CD4-positive, alpha-beta T cell treated with Interleukin-6 at 100 ng/mL for 8 hours (primary cell): ENCODE data around the gene ASRGL1.

Source experiments
- DNase-seq: peaks from one replicate; pipeline ENCODE4 v3.0.0-alpha.2; 2020; ENCODE audit warnings: mixed read lengths, low spot score

Gene ASRGL1

DNA sequence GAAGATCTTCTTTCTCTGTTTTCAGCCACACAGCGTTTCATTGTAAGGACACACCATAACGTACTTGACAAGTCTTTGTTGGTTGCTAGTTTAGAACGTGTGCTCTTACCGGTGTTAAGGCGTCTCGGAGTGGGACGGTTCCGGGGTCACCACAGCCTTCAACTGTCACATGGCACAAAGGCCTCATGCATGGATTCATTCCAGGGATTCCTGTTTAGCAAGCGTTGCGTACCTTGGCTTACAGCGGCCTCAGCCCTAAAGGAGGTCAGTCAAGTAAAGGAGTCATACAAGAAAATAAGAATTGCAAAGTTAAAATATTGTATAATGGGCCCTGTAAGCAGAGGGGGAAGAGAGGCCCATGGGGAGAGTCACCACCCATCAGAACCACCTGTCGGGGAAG lies 79.3 kb downstream of the ASRGL1 start:
- no peak for DNase-seq

DNA sequence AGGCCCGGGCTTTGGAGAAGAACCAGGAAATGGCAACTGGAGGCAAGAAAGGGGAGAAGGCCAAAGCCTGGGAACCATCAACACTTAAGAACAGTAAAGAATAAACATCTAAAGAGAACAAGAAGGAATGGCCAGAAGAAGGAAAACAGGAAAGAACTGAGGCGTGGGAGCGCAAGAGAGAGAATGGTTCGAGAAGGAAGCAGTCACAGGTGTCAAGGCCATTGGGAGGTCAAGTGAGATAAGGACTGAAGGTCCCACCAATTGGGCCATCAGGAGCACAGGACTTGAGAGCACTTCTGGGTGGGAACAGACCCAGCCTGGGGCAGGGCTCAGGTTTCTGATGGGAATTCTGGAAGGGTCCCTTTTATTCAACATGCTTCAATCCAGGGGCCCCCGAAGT lies 80.9 kb downstream of the ASRGL1 start:
- no peak for DNase-seq

DNA sequence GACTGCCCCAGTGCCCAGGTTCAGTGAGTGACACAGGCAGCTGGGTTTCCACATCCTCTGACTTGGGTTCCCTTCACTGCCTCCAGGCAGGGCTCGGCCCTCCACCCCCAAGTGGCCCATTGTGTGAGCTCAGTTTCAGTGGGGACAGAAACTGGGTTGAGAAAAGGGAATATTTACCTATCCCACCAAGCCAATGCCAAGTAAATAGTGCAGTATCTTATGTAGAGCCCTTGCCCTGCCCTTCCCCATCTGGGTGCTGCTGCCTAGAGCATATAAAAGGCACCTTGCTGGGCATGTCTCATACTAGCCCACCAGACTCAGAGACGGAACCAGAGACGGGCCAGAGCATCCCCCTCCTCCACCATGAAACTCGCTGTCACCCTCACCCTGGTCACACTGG lies 81.5 kb downstream of the ASRGL1 start, which contains the start of gene SCGB1A1:
Gene SCGB1A1 (plus strand): TSS at position 301 of the 400 bp plus-strand sequence. CDS start 63 bp downstream, at position 364.
- no peak for DNase-seq

DNA sequence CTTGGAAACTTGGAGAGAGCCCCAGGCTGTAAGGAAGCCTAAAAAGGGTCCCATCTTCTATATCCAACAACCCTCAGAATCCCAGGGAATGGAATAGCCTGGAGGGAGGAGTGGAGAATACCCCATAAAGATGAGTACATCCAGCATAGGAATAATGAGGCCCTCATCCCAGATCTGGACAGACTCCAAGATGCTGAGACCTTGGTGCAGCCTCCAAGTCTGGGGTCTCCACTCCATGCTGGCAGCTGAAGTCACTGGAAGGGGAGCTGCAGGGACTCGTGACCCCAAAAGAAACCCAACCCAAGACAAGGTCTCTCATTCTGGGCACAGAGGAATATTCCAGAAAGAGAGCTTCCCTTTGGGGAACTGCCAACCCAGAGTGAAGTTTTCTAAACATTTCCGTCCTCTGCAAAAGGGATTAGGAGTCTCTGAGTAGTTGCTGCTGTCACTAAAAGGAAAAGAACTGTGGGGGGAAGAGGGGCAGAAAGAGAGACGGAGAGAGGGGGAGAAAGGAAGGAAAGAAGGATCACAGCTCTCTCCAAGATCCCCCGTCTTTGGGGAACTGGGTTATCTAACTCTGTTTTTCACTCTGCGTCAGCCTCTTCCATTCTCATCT lies 82.2 kb downstream of the ASRGL1 start:
- DNase-seq: no peak

DNA sequence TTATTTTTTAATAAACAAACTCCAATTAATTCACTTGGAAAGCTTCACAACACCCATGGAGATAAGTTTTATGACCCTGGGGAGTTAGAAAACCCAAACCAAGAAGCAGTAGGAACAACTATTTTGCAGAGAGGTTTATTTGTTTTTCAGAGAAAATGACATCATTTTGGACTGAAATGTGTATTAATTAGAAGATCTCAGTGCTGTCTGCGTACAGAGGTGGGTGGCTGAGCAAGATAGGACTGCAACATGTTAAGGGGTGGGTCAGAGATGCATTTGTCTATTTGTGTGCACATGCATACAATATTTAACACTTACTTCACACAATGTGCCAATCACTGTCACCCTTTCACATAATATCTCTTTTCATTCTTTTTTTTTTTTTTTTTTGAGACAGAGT lies 82.7 kb downstream of the ASRGL1 start:
- no peak for DNase-seq

DNA sequence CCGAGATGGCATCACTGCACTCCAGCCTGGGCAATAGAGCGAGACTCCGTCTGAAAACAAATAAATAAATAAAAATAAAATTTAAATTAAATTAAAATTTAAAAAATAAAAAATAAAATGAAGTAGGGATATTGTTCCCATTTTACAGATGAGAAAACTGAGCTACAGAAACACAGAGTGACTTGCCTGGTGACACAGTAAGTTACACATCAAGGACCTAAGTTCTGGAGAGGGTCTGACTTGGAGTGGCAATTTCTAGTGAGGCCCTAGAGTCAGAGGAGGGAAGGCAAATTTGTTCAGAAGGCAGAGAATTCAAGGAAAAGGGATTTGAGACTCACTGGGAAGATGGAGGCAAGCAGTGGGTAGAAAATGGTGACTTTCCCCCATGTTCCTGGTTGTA lies 83.6 kb downstream of the ASRGL1 start:
- no peak for DNase-seq

DNA sequence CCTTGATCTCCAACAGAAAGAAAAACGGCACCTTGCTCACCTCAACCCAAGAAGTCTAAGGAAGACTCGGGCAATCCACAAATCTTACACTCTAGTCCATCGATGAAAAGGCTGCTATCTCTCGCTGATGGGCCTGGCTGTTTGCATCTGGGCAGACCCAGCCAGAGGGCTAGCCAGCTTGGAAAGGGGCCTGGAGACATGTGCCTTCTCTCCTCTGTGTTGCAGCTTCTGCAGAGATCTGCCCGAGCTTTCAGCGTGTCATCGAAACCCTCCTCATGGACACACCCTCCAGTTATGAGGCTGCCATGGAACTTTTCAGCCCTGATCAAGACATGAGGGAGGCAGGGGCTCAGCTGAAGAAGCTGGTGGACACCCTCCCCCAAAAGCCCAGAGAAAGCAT lies 84.7 kb downstream of the ASRGL1 start:
- no peak for DNase-seq

DNA sequence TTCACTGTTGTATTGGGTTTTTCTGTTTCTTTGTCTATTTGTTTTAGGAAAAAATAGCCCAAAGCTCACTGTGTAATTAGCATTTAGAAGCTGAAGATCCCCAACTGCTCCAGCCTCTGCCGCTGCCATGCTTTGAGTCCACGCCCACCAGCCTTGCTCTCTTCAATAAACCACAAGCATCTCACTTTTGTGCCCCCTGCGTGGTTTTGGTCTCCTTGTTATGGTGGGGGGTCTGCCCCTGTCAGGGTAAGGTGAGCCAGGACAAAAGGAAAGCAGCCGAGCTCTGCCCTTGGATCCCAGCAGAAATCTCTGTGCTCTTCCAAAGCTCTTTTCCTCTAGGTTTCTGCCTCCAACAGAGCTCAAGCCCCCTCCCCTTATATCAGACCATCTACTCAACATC lies 85.8 kb downstream of the ASRGL1 start:
- DNase-seq: no peak

DNA sequence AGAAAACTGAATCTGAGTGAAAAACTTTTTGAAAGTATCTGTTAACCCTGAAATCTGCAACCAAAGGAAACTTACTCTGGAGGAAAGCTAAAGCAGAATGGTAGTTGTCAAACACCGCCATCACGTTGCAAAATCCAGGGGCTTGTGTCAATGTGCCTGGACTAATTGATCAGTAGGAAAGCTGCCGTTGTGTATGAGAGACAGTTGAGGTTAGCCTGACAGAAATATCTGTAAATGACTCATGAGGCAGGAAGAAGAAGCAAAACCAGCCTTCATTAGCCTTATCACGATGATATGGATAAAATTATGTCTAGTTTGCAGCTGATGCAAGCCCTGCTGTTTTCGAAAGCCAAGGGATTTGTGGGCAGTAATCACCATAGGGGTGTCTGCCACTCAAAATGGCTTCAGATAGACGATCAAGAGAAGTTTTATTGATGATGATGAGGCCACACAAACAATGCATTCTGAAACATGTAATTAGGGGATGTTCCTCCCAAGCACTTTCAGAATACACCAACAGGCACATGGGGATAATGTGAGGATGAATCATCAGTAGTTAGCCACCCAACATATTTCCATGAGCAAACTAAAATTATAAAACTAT lies 90.5 kb downstream of the ASRGL1 start:
- DNase-seq: no peak

DNA sequence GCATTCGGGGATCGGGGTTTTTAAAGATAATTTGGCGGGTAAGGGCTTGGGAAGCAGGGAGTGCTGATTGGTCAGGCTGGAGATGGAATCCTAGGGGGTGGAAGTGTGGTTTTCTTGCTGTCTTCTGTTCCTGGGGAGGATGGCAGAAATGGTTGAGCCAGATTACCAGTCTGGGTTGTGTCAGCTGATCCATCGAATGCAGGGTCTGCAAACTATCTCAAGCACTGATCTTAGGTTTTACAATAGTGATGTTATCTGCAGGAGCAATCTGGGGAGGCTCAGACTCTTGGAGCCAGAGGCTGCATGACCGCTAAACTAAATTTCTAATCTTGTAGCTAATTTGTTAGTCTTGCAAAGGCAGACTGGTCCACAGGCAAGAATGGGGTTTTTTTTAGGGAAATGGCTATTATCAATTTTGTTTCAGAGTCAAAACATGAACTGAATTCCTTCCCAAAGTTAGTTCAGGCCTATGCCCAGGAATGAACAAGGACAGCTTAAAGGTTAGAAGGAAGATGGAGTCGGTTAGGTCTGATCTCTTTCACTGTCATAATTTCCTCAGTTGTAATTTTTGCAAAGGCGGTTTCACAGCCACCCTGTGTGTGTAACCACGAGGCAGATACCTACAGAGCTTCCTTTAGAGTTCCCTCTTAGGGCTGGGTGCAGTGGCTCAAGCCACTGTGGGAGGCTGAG lies 91.8 kb downstream of the ASRGL1 start:
- DNase-seq: no peak

DNA sequence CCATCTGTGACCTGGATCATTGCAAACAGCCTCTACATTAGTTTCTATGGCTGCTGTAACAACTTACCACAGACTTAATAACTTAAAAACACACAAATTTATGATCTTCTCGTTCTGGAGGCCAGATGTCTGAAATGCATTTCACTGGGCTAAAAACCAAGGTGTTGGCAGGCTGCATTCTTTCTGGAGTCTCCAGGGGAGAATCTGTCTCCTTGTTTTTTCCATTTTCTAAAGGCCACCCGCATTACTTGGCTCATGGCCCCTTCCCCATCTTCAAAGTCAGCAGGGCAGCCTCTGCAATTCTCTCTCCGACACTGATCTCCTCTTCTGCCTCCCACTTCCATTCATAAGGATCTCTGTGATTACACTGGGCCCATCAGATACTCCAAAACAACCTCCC lies 93.2 kb downstream of the ASRGL1 start:
- DNase-seq: no peak

DNA sequence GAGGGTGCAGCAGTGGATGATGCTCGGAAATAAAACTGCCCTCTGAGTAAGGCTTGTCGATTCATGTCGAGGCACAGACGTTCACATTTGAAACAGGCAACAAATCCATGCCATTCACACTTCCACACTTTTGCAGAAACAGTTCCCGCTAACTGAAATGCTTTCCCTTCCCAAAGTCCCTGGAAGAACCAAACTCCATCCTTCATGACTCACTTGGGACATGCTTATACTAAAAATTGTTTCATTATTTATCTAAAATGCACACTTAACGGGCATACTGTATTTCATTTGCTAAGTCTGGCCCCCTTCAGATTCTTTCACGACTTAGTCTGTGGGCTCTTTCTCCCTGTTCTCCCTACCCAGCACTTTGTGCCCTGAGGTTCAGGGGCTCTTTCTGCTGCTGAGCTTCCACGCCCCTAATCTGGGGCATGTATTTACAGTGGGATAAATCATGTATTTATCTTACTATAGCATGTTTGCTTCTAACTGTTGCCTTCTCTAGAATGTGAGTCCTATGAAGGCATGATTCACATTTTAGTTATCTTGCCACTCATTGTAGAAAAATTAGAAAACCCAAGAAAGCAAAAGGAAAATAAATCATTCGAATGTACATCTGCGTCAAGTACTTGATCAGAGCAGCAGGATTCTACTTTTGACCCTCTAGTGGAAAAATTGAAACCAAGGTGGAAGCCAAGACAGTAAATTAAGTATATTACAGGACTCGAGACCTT lies 94.1 kb downstream of the ASRGL1 start:
- DNase-seq: no peak

DNA sequence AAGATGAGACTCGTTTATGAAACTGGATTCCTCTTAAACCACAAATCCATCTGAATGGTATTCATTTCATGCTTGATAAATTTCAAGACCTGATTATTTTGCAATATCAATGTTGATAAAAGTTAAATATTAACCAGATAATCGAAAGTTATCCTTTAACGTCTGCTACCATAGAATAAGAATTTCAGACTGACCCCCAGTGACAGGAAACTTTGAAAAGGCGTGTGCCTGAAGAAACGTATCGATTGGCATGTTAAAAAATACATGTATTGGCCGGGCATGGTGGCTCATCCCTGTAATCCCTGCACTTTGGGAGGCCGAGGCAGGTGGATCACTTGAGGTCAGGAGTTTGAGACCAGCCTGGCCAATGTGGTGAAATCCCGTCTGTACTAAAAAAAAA lies 95.4 kb downstream of the ASRGL1 start:
- DNase-seq: no peak

DNA sequence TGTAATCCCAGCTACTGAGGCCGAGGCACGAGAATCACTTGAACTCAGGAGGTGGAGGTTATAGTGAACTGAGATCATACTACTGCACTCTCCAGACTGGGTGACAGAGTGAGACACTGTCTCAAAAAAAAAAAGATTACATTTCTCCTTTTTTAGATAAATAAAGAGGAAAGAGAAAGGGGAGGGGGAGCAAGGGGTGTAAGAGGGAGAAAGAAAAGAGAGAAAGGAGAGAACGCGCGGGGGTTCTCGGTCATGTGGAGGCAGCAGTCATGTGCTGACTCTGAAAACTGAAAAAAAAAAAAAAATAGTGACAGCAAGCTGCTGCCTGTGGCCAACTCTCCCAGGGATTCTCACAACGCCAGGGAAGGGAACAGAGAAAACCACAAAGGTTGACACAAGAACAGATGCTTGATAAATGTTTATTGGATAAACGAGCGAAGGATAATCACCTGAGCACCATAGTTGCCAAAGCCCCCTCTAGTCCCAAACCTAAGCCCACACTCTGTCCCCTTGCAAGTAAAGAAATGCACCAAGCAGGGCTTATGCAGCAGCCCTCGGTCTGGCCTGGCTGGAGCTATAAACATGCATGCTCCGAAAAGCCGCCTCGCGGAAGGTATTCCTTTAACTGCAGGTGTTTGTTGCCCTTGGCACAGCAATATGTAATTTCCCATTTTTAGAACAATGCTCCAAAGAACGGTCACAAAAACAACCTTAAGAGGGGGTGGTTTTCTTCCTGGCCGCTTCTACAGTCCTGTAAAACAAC lies 96.1 kb downstream of the ASRGL1 start:
- DNase-seq: no peak

DNA sequence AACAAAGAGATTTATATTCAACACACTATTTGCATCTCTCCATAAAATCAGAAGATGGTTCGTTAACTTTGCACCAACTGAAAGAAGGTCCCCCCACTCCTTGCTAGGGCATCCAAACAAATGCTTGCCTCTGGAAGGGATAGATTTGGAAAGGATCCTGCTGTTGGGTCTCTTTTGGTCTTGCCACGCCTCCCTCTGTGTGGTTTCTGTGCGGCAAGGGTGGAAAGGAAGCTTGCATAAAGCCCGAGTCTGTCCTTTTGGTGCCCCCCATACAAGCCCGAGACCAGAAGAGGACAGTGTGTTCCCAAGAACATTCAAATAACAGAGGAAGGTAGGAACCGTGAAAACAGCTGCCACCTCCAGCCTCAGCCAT lies 96.6 kb downstream of the ASRGL1 start:
- no peak for DNase-seq

DNA sequence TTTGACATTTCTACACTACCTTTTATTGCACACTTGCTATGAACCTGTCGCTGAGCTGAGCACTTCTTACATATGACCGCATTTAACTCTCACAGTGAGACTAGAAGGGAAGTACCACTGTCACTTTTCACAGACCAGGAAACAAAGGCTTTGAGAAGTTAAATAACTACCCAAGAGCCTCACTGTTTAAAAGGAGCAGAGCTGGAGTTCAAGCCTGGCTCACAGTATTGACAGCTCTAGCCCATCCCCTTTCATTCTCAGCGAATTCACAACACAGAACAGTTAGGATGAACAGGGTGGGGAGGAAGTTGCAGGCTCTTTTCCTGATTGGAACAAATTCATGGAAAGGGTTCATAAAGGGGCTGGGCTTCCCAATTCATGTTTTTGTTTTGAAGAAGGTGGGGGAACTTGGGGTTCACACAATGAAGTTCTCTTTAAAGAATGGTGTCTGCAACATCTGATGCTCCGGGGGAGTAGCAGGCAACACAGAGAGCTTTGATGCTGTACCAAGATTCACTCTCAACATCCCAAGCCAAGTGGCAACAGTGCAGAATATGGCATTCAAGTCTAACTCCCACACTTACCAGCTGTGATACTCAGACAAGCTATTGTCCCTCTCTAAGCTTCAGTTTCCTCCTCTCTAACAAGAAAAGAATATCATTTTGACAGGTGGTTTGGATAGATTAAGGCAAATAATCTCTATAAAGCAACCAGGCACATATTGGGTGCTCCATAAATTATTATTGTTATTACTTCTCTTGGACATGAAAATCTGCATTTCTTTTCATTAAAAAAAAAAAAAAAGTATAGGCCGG lies 98.8 kb downstream of the ASRGL1 start:
- no peak for DNase-seq

DNA sequence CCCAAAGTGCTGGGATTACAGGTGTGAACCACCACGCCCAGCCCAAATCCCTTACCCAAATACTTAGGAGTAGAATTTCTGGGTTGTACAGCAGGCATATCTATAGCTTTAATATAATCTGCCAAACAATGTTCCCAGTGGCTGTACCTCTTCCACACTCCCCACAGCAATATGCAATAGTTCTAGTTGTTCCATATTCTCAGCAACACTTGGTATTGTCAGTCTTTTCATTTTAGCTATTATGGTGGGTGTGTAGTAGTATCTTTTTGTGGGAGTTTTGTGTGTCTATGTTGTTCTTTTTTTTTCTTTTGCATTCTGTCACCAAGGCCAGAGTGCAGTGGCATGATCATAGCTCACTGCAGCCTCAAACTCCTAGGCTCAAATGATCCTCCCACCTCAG lies 100.4 kb downstream of the ASRGL1 start:
- no peak for DNase-seq

DNA sequence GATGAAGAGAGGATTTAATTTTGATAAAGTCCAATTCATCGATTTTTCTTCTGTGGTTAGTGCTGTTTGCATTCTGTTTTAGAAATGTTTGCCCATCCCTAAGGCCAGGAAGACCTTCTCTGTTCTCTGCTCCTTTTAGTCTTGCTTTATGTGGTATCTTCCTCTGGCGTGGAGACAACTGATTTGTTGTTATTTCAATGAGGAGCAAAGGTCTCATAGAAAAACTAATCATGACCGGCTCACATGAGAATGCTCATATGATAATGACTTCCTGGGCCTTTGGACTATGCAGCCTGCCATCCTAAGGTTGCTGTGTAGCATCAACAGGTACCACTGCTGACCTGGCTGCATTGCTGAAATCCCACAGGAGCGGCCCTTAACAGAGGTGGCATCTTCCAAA lies 101.4 kb downstream of the ASRGL1 start:
- DNase-seq: no peak

DNA sequence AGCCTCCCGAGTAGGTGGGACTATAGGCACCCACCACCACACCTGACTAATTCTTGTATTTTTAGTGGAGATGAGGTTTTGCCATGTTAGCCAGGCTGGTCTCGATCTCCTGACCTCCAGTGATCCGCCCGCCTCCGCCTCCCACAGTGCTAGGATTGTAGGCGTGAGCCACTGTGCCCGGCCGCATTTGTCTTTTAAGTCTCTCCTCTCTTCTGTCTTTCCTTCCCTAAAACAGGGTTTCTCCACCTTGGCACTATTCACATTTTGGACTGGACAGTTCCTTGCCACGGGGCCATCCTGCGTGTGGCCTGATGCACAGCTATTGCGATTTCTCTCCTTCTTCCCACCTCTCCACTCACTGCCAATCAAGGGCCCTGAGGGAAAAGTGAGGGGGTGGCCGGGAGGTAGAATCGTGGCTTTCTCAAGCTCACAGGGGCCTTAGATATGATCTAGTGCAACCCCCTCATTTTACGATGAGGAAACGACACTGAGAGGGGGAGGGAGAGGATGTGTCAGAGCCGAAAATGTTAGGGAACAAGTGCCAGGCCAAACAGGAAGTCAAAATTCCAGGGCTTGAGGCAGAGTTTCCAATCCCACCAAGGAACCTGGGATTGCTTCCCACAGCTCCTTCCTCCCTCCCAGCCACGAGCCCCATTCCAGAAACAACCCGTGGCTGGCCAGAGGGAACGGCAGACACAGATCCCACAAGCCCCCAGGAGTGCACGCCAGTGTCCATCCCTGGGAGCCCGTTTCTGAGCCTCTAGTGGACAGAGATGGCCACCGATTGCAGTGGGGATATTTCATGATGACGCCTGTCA lies 102.7 kb downstream of the ASRGL1 start:
- no peak for DNase-seq
